ENCODE measurements around the gene SLC2A13.

Gene SLC2A13

GRCh38 chr12:40145896-40146295 is 40.0 kb upstream of the SLC2A13 start:
- DNase-seq (ENCODE audit: insufficient read length, low spot score) (no peak), FAIRE-seq (no peak)
- TF ChIP-seq, protein P1, sequence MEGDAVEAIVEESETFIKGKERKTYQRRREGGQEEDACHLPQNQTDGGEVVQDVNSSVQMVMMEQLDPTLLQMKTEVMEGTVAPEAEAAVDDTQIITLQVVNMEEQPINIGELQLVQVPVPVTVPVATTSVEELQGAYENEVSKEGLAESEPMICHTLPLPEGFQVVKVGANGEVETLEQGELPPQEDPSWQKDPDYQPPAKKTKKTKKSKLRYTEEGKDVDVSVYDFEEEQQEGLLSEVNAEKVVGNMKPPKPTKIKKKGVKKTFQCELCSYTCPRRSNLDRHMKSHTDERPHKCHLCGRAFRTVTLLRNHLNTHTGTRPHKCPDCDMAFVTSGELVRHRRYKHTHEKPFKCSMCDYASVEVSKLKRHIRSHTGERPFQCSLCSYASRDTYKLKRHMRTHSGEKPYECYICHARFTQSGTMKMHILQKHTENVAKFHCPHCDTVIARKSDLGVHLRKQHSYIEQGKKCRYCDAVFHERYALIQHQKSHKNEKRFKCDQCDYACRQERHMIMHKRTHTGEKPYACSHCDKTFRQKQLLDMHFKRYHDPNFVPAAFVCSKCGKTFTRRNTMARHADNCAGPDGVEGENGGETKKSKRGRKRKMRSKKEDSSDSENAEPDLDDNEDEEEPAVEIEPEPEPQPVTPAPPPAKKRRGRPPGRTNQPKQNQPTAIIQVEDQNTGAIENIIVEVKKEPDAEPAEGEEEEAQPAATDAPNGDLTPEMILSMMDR (IDR thresholded peaks at IDR 0.05; ENCODE audit: insufficient read depth, missing control alignments), result no peak

- TF ChIP-seq, protein P1 (IDR thresholded peaks at IDR 0.05; ENCODE audit: insufficient read depth, missing control alignments), result no peak
- no peak for DNase-seq (ENCODE audit: insufficient read length, low spot score)
- no peak for FAIRE-seq
These were observed 38.1 kb upstream of the SLC2A13 start for GRCh38 chr12:40144023-40144422.

DNA sequence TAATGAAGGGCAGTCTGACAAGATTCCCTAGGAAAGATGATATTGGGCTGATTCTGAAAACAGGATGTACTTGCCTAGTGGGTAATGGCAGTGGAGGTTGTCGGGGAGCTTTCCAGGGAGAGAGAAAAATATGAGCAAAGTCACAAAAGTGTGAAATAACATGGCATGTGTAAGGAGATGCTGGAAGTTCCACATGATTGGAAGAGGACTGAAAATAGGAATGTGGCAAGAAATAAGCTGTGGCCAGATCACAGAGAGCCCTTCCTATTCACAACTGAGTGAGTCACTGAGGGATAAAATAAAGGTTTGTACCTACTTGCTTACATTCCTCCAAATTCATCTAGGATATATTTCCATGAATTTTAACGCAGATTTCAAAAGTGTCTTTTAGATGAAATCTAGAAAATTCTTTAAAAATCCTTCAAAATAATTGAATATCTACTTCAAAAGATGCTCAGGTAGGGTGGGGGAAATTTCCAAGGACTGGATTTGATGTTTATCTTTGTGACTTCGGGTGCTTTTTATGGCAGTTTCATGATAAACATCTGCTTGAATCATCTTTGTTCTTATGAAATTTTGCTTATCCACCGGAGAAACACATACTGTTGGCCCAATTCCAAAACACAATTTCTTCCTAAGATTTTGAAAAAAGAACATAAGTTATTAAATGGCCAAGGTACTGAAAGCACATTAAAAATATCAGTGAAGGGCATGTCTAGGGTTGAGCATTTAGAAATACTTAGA is 36.3 kb upstream of the SLC2A13 start:
- TF ChIP-seq, protein P1 (IDR thresholded peaks at IDR 0.05; ENCODE audit: insufficient read depth, missing control alignments), result no peak
- no peak for DNase-seq (ENCODE audit: insufficient read length, low spot score)
- FAIRE-seq, result no peak

DNA sequence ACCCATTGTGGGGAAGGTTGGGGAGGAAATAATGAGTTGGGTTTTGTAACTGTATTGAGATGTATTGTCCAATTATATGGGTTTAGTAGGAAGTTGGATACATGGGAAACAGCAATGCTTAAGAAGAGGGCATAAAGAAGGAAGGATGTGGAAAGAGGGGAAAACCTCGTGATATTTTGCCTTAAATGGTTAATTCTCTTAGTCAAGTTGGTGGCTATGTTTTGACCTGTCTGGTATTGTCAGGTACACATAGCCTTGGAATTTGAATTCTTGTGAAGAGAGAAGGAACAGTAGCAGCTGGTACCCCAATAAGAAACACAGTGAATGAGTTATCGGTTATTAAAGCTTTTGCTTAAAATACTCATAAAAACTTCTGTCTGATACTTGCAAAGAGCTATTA is 32.6 kb upstream of the SLC2A13 start:
- TF ChIP-seq, protein P1 (IDR thresholded peaks at IDR 0.05; ENCODE audit: insufficient read depth, missing control alignments), result no peak
- FAIRE-seq (no peak), DNase-seq (ENCODE audit: insufficient read length, low spot score) (no peak)

GRCh38 chr12:40137252-40137651 is 31.4 kb upstream of the SLC2A13 start:
- DNase-seq (ENCODE audit: insufficient read length, low spot score) (no peak), FAIRE-seq (no peak)
- TF ChIP-seq, protein P1 (IDR thresholded peaks at IDR 0.05; ENCODE audit: insufficient read depth, missing control alignments), result no peak

- DNase-seq (ENCODE audit: insufficient read length, low spot score), result no peak
- no peak for FAIRE-seq
- TF ChIP-seq, protein P1 (IDR thresholded peaks at IDR 0.05; ENCODE audit: insufficient read depth, missing control alignments), result no peak
These were observed 21.5 kb upstream of the SLC2A13 start for GRCh38 chr12:40127408-40127807.

DNA sequence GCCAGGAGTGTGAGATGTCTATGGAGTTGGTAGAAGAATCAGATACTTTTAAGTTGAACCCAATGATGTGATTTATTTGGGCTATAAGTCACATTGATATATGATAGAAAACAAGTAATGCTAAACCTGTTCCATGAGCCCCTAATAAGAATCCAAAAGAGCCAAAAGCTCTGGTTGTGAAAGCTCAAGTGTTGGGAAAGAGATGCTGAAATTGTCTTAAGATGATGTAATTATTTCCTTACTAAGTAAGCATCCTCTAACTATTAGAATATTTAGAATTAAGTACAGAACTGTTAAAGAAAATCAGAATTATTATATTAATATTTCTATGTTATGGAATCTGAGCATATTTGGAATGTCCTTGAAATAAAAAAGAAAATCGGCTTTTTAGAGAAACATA is 17.6 kb upstream of the SLC2A13 start:
- FAIRE-seq, result no peak
- TF ChIP-seq, protein P1 (IDR thresholded peaks at IDR 0.05; ENCODE audit: insufficient read depth, missing control alignments), result no peak
- DNase-seq (ENCODE audit: insufficient read length, low spot score), result no peak
